GM23248 (cell line): ENCODE results near the gene KLF6.

Experiments used
- EZH2 ChIP-seq: fragments of 200-600 bp; sonication (generic); IDR thresholded peaks from 2 replicates; pipeline ENCODE4 v1.6.1; 2018; ENCODE audit warnings: antibody characterized with exemption, mild to moderate bottlenecking; ENCODE audit not compliant: insufficient read depth, poor library complexity, severe bottlenecking
- EZH2phosphoT487 ChIP-seq: fragments of 200-600 bp; sonication (generic); IDR thresholded peaks from 2 replicates; pipeline ENCODE4 v1.6.1; 2018; ENCODE audit warnings: antibody characterized with exemption, moderate library complexity, mild to moderate bottlenecking, low read depth; ENCODE audit not compliant: insufficient read depth

DNA sequence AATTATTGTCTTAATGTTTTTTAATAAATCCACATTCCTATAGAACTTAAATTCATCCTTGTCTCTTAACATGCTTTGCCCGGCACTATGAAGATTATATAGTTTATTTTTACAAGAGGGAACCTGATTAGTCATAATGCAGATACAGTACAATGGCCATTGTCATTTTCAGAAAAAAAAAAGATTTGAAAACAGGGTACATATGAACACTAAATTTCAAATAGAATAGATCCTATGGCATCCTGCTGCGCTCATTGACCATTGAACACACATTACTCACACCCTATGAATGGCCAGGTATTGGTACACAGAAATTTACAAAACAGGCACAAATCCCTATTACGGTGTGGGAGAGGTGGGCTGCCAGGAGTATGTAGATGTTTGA lies 2.0 kb upstream of the KLF6 start:
- TF ChIP-seq EZH2phosphoT487 (no peak), EZH2 (no peak)
